Panc1 (cell line): ENCODE measurements around the gene TMEM238L.

Source experiments
- CTCF ChIP-seq: fragments of 450-650 bp; IDR thresholded peaks from 2 replicates; pipeline ENCODE4 v1.5.1; 2017; ENCODE audit warnings: mild to moderate bottlenecking
- POLR2AphosphoS5 ChIP-seq: IDR thresholded peaks from 2 replicates; pipeline ENCODE4 v1.6.1; 2012; ENCODE audit warnings: mild to moderate bottlenecking, low read depth, low read length, moderate library complexity
- SIN3A ChIP-seq: IDR thresholded peaks from 2 replicates; pipeline ENCODE4 v1.6.1; 2012; ENCODE audit warnings: low read depth, mild to moderate bottlenecking, low read length, moderate library complexity, borderline replicate concordance; ENCODE audit not compliant: insufficient read depth
- TCF7L2 ChIP-seq: IDR thresholded peaks from 2 replicates; pipeline ENCODE4 v1.6.1; 2011; ENCODE audit warnings: mild to moderate bottlenecking, low read depth, low read length, inconsistent platforms
- TF ChIP-seq, protein P1 (sequence below), 2 experiments: IDR thresholded peaks; 2 replicates each; pipeline ENCODE4 v1.6.1; 2011 to 2012; ENCODE audit warnings: low read depth in 2 of 2, control low read depth in 1 of 2, low read length in 1 of 2, mild to moderate bottlenecking in 1 of 2, moderate library complexity in 1 of 2; ENCODE audit not compliant: insufficient read depth in 1 of 2

- no peak for TF ChIP-seq CTCF
- TF ChIP-seq POLR2AphosphoS5 = no peak
- TF ChIP-seq, protein P1, sequence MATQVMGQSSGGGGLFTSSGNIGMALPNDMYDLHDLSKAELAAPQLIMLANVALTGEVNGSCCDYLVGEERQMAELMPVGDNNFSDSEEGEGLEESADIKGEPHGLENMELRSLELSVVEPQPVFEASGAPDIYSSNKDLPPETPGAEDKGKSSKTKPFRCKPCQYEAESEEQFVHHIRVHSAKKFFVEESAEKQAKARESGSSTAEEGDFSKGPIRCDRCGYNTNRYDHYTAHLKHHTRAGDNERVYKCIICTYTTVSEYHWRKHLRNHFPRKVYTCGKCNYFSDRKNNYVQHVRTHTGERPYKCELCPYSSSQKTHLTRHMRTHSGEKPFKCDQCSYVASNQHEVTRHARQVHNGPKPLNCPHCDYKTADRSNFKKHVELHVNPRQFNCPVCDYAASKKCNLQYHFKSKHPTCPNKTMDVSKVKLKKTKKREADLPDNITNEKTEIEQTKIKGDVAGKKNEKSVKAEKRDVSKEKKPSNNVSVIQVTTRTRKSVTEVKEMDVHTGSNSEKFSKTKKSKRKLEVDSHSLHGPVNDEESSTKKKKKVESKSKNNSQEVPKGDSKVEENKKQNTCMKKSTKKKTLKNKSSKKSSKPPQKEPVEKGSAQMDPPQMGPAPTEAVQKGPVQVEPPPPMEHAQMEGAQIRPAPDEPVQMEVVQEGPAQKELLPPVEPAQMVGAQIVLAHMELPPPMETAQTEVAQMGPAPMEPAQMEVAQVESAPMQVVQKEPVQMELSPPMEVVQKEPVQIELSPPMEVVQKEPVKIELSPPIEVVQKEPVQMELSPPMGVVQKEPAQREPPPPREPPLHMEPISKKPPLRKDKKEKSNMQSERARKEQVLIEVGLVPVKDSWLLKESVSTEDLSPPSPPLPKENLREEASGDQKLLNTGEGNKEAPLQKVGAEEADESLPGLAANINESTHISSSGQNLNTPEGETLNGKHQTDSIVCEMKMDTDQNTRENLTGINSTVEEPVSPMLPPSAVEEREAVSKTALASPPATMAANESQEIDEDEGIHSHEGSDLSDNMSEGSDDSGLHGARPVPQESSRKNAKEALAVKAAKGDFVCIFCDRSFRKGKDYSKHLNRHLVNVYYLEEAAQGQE (IDR thresholded peaks at IDR 0.05; ENCODE audit: insufficient read depth in 1 of 2, low read depth in 2 of 2, low read length in 1 of 2) = no peak
- TF ChIP-seq TCF7L2 = no peak
- no peak for TF ChIP-seq SIN3A
Measured at GRCh38 chr17:10799407-10799806, 4.5 kb downstream of the TMEM238L start.
